CD4-positive, alpha-beta T cell treated with Interleukin-4 for 4 hours (primary cell): ENCODE results near the gene PPP1R3C.

Source experiments
- DNase-seq: peaks from one replicate; pipeline ENCODE4 v3.0.0-alpha.2; 2020

PPP1R3C gene

DNA sequence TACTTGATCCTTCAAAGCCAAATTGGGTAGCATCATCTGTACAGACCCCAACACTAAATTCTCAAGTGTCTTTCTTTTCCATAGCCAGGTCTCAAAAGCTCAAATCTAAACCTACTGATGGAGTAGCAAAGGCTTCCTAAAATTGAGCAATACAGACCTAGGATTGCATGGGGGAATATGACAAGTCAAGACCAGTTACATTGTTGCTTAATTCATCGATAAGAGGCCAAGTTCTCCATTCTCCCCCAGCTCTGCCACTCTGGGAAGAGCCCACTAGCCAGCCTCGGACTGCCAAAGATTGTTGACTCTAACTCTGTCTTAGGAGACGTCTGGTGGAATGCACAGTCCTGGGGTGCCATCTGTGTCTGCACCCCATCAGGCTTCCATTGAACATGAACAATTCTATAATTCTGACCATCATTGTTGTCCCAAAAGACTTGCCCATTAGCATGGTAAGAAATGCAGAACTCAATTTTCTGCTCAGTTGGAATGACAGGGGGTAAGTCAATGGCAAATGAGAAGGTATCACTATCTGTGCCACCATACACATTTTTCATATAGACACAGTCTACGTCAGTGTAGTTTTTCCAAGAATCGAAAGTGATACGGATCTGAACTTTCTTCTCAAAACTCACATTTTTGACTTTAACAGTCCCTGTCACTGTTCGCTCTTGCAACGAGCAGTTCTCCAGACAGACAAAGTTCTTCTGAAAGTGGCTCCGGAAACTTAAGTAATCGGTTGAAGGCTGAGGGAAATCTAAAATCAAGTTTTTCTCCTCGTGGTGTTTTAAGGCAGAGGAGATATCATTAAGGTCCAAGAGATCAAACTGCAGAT, 2.9 kb downstream of the PPP1R3C start:
- no peak for DNase-seq

DNA sequence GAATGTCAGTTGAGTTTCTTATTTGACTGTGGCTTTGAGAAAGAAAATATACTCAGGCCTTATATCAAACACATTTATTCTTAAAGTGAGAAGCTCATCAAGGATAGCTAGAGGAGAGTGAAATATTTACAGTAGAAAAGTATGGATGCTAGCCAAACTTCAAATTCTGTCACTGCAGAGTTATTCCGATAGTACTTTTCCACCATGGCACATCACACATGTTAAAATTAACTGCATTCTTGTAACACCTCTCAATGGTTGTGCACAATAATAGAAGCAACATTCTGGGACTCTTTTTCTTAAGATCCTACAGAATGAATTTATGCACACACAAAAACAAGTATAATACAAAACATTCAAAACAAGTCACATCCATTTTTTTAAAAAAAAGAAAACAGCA, 4.5 kb downstream of the PPP1R3C start:
- no peak for DNase-seq

DNA sequence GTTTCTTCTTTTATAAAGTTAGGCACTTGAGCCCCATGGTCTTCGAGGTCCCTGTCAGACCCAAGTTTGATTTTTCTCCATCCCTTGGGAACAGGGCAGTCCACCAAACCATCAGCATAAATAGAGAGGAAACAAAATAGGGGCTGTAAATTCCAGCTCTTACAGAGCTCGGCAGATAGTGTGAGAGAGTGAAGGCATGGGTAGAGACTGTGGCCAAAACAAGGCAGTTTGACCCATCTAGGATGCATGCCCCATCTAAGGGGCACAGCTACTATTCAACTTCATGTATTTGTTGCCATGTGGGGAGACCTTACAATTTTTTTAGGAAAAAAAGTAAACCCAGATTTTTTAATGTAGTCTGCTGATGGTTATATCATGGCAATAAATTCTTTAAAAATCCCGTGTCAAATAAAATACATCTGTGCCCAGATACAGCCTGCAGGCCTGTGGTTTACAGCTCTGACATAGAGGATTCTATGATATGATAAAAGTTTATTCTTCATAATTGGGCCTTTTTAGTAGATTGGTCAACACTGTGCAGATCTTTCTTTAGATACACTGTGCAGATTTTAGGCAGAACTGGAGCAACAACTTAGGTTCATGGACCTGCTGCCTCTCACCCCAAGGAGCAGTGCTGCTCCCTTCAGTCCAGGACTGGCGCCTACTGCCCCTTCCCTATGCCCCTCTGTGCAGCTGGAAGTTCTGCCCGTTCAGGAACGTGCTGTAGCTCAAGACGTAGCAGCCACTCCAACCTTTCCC, 5.3 kb downstream of the PPP1R3C start:
- no peak for DNase-seq

DNA sequence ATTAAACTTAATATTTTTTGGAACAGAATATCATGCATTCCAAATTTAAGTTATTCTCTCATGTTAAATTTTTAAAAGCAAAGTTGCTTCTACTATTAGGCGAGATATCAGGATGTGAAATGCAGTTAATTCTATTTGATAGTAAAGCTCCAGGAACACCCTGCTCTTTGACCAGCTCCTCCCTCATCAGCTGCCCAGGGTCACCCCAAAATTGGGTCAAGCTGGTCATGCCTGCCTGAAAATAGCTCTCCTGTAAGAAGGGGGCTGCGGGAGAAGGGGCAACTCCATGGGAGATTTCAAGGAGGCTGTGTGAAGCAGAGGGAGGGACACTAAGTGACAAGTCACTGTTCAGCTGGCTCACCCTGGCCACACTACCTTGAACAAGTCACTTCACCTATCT, 5.9 kb downstream of the PPP1R3C start:
- no peak for DNase-seq

DNA sequence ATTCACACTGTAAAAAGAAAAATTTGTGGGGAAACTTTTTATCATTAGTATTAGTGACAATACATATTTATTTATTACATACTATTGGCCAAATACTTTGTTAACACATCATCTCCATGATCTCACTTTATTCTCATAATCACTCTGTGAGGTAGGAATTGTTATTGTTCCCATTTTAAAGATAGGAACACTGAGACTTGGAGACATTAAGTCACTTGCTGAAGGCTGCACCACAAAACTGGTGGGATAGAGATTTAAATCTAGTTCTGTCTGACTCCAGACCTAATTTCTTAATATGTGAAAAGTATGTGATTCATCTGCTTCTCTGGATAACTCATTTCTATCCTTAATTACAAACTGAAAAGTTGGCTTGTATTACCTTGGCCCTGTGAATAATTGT, 8.2 kb downstream of the PPP1R3C start:
- DNase-seq: no peak

DNA sequence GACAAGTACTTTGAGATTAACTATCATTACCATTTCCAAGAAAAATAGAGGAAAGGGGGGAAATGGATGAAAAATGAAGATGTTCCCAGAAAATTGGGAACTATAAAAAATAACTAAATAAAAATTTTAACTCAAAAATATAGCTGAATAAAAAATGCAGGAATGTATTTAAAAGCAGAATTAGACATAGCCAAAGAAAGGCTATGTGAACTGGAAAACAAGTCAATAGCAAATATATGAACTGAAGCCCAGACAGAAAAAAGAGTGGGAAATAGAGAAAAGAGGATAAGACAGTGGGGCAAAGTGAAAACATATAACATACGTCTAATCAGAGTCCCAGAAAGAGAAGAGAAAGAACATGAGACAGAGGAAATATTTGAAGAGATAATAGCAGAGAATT, 10.3 kb downstream of the PPP1R3C start:
- no peak for DNase-seq

DNA sequence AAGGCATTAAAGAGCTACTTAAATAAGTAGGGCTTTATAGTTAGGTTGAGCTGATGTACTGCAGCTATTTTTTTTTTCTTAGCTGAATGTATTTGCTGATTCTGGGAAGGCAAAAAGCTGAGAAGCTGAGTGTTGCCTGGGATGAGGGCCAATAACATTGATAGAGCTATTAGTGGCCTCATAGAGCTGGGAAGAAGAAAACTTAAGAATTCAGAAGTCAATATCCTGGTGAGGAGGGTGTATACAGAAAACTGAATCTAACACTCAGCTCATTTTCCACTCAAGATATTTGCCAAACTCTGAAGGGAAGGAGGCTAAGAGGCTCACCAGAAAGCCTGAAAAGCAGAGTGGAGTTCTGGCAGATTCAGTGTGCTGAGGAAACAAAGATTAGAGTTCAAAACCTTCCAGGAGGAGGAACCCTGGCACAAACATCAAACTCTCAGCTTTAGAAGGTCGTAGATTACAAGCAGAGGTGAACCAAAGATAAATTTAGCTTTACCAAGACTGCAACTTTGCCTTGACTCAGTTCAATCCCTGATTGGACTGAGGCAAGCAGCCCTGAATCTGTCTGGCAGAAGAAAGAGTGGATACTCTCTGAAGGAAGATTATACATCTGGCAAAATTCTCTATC, 11.3 kb downstream of the PPP1R3C start:
- DNase-seq: no peak

DNA sequence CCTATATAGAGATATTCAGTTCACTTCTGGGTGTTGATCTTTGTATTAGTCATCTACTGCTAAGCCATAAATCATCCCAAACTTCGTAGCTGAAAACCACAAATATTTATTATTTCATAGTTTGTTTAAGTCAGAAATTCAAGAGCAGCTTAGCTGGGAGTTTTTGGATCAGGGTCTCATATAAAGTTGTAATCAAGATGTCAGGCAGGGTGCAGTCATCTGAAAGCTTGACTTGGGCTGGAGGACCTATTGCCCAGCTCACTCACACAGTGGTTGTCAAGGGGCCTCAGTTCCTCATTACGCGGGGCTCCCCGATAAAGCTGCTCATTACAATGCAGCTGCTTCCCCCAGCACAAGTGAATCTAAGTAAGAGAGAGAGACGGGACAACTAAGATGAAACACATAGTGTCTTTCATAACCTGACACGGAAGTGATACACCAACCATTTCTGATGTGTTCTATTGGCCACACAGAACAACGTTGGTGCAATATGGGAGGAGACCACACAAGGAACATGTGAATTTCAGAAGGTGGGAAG, 15.7 kb downstream of the PPP1R3C start:
- DNase-seq: no peak

DNA sequence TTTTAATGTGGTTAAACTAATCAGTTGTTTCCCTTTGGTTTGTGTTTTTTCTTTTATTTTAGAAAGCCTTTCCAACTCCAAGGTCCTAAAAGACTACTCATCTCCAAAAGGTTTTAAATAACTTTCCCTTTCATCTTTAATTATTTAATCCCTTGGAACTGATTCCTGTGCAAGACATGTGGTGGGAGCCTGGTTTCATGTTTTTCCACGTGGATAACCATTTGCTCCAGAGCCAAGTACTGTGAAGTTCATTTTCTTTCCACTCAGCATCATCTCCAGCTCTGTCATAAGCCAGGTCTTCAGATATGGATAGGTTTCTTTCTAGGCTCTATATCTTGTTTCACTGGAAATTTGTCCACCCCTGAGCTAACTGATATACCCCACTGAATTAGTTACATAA, 16.7 kb downstream of the PPP1R3C start:
- DNase-seq: no peak

DNA sequence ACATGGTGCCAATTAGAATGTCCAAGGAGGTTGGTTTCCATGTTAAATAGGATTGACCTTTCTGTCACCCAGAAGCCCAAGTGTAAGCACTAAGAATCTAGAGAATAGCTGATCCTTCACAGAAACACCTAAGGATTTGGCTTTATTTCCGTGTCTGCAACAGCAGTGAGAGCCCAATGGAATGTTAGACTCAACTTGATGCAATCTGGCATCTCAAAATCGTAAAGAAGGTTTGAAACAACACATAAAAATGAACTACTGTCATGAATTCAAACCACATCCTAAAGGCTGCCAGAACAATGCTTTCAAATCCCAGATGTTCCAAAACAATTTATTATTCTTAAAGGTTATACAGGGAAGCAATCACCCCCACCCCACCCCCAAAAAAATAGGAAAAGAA, 18.6 kb downstream of the PPP1R3C start:
- DNase-seq: no peak

DNA sequence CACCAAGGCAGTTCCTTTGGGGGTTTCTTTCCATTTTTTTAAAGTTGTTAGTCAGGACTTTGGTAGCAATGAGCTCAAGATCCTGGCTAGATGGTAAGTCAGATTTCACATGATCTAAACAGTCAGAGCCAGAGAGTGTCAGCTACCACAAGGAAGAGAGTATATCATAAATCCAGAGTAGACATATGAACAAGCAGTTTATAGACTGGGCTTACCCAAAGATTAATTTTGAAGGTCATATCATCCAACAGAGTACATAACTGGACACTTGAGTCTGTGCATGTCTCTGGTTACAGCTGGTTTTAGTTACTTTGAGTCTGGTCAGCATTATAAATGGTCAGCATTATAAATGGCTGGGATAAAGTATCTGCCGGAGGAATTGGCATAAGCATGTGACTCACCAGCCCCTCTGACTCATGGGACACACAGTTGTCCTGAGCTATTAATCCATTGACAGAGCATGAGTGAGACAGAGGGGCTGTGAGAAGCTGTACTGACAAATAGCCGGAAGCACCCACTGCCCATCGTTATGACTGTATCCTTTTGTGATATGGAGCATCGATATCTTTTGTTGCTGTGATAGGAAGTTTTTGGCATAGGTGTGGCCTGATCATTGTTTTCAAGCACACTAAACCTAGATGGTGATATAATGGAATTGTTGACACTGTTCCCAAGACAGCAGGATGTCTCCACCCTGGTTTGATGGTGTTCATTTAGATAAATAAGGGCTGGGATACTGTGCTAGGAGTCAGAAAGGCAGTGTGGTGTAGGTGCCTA, 19.3 kb downstream of the PPP1R3C start:
- DNase-seq: no peak

DNA sequence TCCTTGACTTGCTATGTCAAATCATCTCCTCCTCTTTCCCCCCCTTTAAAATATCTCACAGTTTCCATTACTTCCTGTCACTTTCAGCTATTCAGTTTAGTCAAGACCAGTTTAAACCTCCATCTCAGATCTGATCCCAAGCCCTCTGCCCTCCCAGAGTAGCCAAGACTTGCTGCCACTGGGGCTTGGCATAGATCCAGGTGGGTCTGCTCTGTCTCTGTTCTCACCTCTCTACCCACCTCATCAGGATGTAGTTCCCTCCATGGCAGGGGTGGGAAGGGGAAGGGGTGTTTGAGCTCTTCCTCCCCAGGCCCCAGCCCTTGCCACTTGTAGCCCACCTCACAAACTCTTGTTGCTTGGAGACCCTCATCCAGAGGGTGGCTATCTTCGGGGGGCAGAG, 22.0 kb downstream of the PPP1R3C start:
- no peak for DNase-seq

DNA sequence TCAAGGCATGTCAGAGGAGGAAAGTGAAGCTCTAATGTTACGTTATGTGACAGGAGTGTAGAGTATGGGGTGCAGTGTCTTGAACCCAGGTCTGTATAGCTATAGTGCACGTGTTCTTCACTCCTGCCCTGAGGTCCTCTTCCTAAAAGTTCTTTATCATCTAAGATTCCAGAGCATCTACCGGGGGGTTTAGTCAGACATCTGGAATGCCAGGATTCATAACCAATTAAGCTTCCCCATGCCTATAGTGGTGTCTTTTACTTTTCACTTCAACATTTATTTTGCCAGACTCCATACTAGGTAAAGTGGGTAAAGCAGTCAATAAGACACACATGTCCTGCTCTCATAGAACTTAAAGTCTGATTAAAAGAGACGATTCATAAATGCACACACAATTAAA, 22.4 kb downstream of the PPP1R3C start:
- no peak for DNase-seq

DNA sequence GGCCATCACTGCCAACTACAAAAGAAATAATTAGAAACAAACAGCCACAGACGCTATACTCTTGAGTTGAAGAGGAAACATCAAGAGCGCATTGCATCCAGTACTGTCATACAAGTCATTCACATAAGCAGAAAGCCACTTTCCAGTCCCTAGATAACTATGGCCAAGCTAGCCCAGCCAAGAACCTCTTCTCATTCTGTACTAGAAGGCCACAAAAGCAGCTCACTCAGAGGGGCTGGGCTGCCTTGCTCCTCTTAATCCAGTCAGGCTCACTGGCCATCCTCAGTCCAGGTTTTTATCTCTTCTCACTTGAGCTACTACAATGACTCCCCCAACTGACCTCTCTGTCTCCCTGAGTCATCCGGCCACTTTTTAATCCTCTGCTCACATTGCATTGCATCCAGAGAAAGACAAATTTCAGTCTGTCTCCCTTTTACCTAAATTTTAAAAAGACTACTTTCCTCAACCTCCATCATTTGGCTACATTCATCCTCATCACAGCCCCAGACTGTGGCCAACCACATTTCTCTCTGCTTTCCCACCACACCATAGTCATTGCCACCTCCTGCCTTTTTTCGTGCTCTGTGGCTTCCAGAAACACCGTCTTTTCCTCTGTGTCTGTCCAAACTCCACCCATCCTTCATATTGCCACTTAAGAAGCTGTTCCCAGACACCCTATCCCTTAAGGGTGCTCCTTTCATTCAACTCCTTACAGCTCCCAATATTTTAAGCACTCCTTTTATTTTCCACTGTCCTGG, 25.0 kb downstream of the PPP1R3C start:
- no peak for DNase-seq

DNA sequence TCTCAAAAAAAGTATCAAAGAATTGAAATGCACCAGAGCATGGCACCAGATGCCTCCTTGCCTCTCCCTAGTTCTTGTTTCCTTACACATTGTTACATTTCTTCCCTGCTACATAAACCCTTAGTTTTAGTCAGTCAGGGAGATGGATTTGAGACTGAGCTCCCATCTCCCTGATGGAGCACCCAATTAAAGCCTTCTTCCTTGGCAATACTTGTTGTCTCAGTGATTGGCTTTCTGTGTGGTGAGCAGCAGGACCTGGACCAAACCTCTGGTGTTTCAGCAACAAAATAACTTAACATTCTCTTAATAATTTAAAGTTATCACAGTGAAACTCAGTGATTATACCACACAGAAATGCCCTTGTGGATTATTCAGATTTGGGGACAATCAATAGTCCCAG, 26.9 kb downstream of the PPP1R3C start:
- DNase-seq: no peak

DNA sequence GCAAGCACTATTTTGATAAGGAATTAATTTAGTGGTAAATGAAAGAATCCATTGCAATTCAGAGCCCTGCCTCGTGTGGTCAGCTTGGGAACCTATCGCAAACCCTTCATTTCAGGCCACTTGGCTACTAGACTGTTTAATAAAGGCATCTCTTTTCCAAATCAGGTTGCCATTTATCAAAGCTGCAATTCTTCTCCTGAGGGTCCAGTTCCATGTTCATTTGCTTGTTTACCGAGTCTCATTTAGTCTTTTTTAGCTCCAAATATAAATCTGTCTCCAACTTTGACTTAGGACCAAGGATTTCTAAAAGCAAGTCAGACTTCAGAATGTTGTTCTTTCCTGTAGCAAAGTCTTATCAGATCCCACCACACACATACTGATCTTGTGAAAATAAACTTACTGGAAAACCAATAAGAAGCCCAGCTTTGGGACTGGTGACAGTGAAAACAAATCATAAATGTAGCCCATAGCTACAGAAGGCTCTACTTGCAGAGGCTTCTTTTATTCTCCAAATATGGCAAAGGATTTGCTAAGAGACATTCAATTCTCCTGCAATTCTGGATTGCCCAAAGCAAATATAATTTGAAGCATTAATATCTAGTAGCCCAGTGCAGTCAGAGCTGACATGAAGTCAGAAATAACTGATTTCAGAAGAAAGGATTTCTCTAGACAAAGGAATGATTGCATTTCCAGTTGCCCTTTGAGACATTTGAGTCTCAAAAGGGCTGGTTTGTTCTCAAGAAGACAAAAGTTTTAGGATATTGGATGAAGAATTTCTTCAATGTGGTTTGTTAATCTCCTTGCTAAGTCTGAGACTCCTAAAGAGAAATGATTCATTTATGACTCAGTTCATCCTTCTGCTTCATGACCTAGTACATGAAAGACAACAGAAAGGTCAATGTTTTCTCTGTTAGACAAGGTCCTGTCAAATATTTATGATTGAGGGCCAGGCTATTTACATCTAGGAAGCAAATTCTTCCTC, 28.0 kb downstream of the PPP1R3C start:
- no peak for DNase-seq

DNA sequence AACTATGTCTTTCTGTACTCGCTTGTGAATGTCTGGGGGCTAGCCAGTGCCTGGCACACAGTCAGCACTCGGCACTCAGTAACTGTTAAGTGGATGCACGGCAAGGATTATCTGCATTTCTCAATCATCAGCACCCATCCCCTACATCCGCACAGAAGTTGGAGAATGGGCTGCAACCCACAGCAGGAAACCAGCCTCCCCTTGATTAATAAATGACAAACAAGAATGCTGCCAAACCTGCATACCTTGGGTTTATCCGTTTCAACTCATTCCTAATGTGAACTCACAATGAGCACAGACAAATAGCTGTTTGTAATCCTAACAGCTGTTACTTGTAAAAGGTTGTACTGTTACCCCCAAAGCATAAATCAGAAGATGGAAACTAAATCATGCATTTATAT, 28.9 kb downstream of the PPP1R3C start:
- DNase-seq: no peak

DNA sequence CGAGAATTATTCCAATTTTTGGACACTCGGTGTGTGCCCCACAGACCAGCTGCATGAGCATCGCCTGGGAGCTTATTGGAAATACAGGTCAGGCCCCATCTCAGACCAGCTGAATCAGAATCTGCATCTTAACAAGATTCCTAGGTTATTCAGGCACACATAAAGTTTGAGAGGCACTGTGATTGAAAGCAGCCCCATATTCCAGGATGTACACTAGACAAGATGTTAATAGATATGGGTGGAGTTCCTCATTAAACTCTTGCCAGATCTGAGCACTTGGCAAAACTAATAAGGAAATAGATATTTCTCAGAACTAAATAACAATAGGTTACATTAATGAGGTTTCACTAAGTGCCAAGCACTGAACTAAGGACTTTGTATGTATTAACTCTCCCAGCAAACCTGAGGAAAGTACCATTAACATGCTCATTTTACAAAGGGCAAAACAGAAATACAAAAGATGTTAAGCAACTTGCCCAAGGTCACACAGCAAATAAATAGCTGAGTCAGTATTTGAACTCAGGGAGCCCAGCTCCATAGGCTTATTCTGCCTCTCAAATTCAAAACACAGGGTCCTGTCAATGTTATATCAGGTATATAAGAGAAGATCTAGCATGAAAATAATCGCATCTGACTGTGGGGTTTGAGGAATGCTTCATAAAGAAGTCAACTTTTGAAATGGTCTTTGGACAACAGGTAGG, 29.9 kb downstream of the PPP1R3C start:
- DNase-seq: no peak

DNA sequence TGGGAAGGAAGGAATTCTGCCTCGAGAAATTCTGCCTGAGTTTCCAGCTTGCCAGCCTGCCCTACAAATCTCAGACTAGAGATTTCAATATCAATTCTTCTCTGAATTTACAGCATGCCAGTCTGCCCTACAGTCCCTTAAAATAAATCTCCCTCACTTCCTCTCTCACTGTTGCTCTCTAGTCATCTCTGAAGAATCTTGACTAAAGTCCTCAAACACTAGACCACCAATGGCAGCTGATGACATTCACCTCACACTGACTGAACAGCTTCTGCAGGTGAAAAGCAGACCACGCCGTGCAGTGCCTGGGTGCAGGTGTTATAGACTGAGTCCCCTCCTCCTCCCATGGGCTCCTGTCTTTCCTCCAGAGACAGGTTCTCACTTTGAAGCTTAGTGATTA, 30.4 kb downstream of the PPP1R3C start:
- DNase-seq: no peak

DNA sequence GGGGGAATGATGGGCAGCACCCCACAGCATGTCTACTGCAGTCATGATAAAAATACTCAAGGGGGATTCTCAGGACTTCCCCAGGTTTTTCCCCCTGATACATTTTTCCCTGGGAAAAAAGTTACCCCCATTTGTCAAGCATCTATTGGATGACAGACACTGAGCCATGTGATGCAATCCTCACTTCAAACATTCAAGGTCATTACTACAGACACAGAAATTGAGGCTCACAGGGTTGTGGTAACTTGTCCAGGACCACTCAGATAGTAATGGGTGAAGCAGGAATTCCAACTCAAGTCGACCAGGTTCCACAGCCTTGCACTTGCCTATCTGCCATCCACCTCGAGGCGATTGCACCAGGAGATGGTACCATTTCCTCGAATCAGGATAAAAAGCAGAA, 31.7 kb downstream of the PPP1R3C start:
- no peak for DNase-seq
